Glutamatergic neuron (in vitro differentiated cells): Measurements from ENCODE around the gene SLITRK1. TPM values are rescaled to one million over a fixed set of nuclear protein-coding genes. Genes with fewer than 3 reads are reported as not detected.

Experiments
- DNase-seq: peaks from one replicate; pipeline ENCODE4 v3.0.0; 2022
- H3K27ac Mint-ChIP-seq: one replicate; pipeline ENCODE4 v1.8.0; 2020; ENCODE audit warnings: mild to moderate bottlenecking, mixed read lengths, inconsistent platforms; ENCODE audit not compliant: unreplicated experiment
- H3K27me3 Mint-ChIP-seq: one replicate; pipeline ENCODE4 v1.8.0; 2020; ENCODE audit warnings: mild to moderate bottlenecking, moderate library complexity, mixed read lengths, inconsistent platforms; ENCODE audit not compliant: unreplicated experiment
- H3K36me3 Mint-ChIP-seq: one replicate; pipeline ENCODE4 v1.8.0; 2020; ENCODE audit warnings: mild to moderate bottlenecking, mixed read lengths, inconsistent platforms; ENCODE audit not compliant: unreplicated experiment
- H3K4me1 Mint-ChIP-seq: one replicate; pipeline ENCODE4 v1.8.0; 2020; ENCODE audit warnings: mild to moderate bottlenecking, low read depth, mixed read lengths, inconsistent platforms; ENCODE audit not compliant: unreplicated experiment
- H3K4me3 Mint-ChIP-seq: one replicate; pipeline ENCODE4 v1.8.0; 2020; ENCODE audit warnings: mild to moderate bottlenecking, mixed read lengths, inconsistent platforms; ENCODE audit not compliant: unreplicated experiment
- H3K9me3 Mint-ChIP-seq: one replicate; pipeline ENCODE4 v1.8.0; 2020; ENCODE audit warnings: mild to moderate bottlenecking, moderate library complexity, mixed read lengths, inconsistent platforms; ENCODE audit not compliant: unreplicated experiment
- total RNA-seq: library from RNA; stranded (reverse); fragmentation: NEBNext Ultra II Directional; extraction: Animal tissue kit (Norgen Biotek cat#: 25700); gene quantifications from one replicate; pipeline ENCODE4 v1.2.1, GENCODE V29; 2021; ENCODE audit not compliant: unreplicated experiment
- TF ChIP-seq, protein P1 (sequence below): fragments of 200-600 bp; sonication (generic); IDR thresholded peaks from one replicate; pipeline ENCODE4 v1.5.0; 2021; ENCODE audit not compliant: partially characterized antibody, unreplicated experiment

The SLITRK1 gene
- total RNA-seq, 1 donor from 2014 or later = 69.8 TPM

GRCh38 chr13:83876546-83876945 lies 5.7 kb downstream of the SLITRK1 start:
- TF ChIP-seq, protein P1, sequence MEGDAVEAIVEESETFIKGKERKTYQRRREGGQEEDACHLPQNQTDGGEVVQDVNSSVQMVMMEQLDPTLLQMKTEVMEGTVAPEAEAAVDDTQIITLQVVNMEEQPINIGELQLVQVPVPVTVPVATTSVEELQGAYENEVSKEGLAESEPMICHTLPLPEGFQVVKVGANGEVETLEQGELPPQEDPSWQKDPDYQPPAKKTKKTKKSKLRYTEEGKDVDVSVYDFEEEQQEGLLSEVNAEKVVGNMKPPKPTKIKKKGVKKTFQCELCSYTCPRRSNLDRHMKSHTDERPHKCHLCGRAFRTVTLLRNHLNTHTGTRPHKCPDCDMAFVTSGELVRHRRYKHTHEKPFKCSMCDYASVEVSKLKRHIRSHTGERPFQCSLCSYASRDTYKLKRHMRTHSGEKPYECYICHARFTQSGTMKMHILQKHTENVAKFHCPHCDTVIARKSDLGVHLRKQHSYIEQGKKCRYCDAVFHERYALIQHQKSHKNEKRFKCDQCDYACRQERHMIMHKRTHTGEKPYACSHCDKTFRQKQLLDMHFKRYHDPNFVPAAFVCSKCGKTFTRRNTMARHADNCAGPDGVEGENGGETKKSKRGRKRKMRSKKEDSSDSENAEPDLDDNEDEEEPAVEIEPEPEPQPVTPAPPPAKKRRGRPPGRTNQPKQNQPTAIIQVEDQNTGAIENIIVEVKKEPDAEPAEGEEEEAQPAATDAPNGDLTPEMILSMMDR = no peak
- H3K27me3 Mint-ChIP-seq = peaks cover 10% of the 10 kb centered on the region
- no peaks in the 10 kb centered on the region for H3K36me3 Mint-ChIP-seq
- H3K4me3 Mint-ChIP-seq = peak overlapping the region; percentile 79
- peaks cover 18% of the 10 kb centered on the region for H3K9me3 Mint-ChIP-seq
- no peak overlapping the region for H3K27ac Mint-ChIP-seq
- DNase-seq = no peak
- H3K4me1 Mint-ChIP-seq = peaks cover 11% of the 10 kb centered on the region

- peaks cover 4% of the 10 kb centered on the region for H3K36me3 Mint-ChIP-seq
- no peak overlapping the region for H3K27ac Mint-ChIP-seq
- DNase-seq = no peak
- peaks cover 2% of the 10 kb centered on the region for H3K9me3 Mint-ChIP-seq
- H3K4me3 Mint-ChIP-seq = no peak overlapping the region
- H3K4me1 Mint-ChIP-seq = peaks cover 14% of the 10 kb centered on the region
- peaks cover 2% of the 10 kb centered on the region for H3K27me3 Mint-ChIP-seq
- TF ChIP-seq, protein P1 = no peak
Measured at GRCh38 chr13:83867708-83868107, 14.6 kb downstream of the SLITRK1 start.

DNA sequence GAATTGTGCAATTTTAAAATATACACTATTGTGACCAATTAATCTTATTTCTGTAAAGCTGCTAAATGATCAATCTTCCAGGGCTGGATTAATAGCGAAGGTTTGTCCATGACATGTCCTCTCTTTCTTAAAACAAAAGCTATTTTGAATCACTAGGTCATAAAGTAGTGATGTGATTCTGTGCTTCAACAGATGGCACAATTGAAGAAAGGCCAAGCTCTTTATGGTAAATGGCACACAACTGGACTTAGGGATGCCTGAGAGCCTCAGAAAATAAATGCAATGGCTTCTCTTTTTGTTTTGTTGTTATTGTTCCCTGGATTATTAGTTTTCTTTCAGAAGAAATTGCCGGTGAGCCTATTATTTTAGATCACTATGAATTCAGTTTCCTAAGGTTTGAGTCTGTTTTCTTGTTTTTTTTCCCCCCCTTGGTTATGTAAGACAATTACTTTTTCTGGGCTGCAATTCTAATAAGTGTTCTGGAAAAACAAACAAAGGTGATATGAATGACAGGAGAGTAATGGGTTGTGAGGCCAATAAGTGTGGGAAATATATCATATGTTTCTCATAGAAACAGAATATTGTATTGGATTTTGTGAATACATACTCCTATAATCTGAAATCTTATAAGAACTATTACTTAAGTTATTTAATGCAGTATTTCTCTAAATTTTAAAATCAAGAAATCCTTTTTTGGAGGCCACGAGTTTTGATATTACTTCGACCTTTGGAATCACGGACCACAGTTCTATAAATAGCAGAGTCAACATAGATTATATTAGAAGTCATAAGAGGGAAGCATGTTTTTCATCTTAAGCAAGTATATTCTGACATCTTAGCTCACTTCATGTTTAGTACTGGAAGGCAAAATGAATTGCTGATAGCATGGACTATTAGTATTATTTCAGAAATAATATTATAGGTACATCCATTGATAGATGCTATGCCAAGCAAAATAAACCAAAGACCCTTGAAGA lies 16.8 kb downstream of the SLITRK1 start:
- Mint-ChIP-seq H3K9me3 (no peaks in the 10 kb centered on the region), H3K27me3 (peaks cover 2% of the 10 kb centered on the region), H3K36me3 (peaks cover 4% of the 10 kb centered on the region), H3K4me3 (no peak overlapping the region), H3K27ac (no peak overlapping the region), H3K4me1 (peaks cover 13% of the 10 kb centered on the region)
- no peak for DNase-seq
- TF ChIP-seq, protein P1 = no peak

GRCh38 chr13:83853771-83854170 lies 28.5 kb downstream of the SLITRK1 start:
- Mint-ChIP-seq H3K4me1 (no peaks in the 10 kb centered on the region), H3K27ac (no peak overlapping the region), H3K36me3 (no peaks in the 10 kb centered on the region), H3K9me3 (no peaks in the 10 kb centered on the region), H3K4me3 (no peak overlapping the region), H3K27me3 (no peaks in the 10 kb centered on the region)
- TF ChIP-seq, protein P1 = no peak
- DNase-seq = no peak

GRCh38 chr13:83845106-83845505 lies 37.2 kb downstream of the SLITRK1 start:
- no peaks in the 10 kb centered on the region for H3K27me3 Mint-ChIP-seq
- TF ChIP-seq, protein P1 = no peak
- H3K36me3 Mint-ChIP-seq = no peaks in the 10 kb centered on the region
- no peak overlapping the region for H3K4me3 Mint-ChIP-seq
- no peaks in the 10 kb centered on the region for H3K9me3 Mint-ChIP-seq
- peaks cover 2% of the 10 kb centered on the region for H3K4me1 Mint-ChIP-seq
- no peak overlapping the region for H3K27ac Mint-ChIP-seq
- DNase-seq = no peak
